WTC11 (cell line): ENCODE results near the gene PIK3C2G. TPM values are rescaled to one million over a fixed set of nuclear protein-coding genes. Genes with fewer than 3 reads are reported as not detected.

ENCODE experiments used
- ATAC-seq: fragments of 200-7000 bp; cut with Tn5 transposase; 2 replicates; pipeline ENCODE4 v1.10.0; 2021; ENCODE audit warnings: mild to moderate bottlenecking, moderate library complexity
- CTCF ChIA-PET: fragments of 300-600 bp; sonication (Branson Sonifier 250); formaldehyde crosslinking; loops from one replicate; lab custom pipeline; 2021; ENCODE audit warnings: antibody characterized with exemption; lab: Charles Lee
- POLR2A ChIA-PET: fragments of 350-600 bp; sonication (Branson Sonifier 250); formaldehyde crosslinking; loops from one replicate; lab custom pipeline; 2021; ENCODE audit warnings: antibody characterized with exemption; lab: Charles Lee
- DNase-seq: peaks from one replicate; pipeline ENCODE4 v3.0.0; 2021; ENCODE audit warnings: low spot score
- H3K27ac Mint-ChIP-seq: 2 replicates; pipeline ENCODE4 v1.8.0; 2021; ENCODE audit warnings: mixed read lengths
- H3K27me3 Mint-ChIP-seq: 2 replicates; pipeline ENCODE4 v1.8.0; 2021; ENCODE audit warnings: low read depth, mild to moderate bottlenecking, moderate library complexity, mixed read lengths
- H3K36me3 Mint-ChIP-seq: 2 replicates; pipeline ENCODE4 v1.8.0; 2021; ENCODE audit warnings: mixed read lengths
- H3K4me1 Mint-ChIP-seq: 2 replicates; pipeline ENCODE4 v1.8.0; 2022; ENCODE audit warnings: mixed read lengths
- H3K4me3 Mint-ChIP-seq: 2 replicates; pipeline ENCODE4 v1.8.0; 2021; ENCODE audit warnings: mild to moderate bottlenecking, moderate library complexity, mixed read lengths
- H3K9me3 Mint-ChIP-seq: 2 replicates; pipeline ENCODE4 v1.8.0; 2021; ENCODE audit warnings: mixed read lengths
- AFF4 ChIP-seq: sonication (generic); formaldehyde crosslinking; IDR thresholded peaks from 2 replicates; pipeline ENCODE4 v1.8.1; 2023; ENCODE audit warnings: mild to moderate bottlenecking, missing genetic modification reagents, borderline replicate concordance
- CBFB ChIP-seq: sonication (generic); formaldehyde crosslinking; IDR thresholded peaks from 2 replicates; pipeline ENCODE4 v1.8.1; 2022; ENCODE audit warnings: mild to moderate bottlenecking, low read depth, missing genetic modification reagents
- EMX1 ChIP-seq: fragments of 250-450 bp; sonication (Bioruptor Pico); IDR thresholded peaks from 2 replicates; pipeline ENCODE4 v1.8.0; 2021; ENCODE audit warnings: mild to moderate bottlenecking
- ERG ChIP-seq: fragments of 250-450 bp; sonication (Bioruptor Pico); IDR thresholded peaks from 2 replicates; pipeline ENCODE4 v1.8.0; 2021; ENCODE audit warnings: mild to moderate bottlenecking
- FOXJ3 ChIP-seq: sonication (generic); formaldehyde crosslinking; IDR thresholded peaks from 2 replicates; pipeline ENCODE4 v1.9.0; 2021; ENCODE audit warnings: missing genetic modification reagents, mild to moderate bottlenecking, borderline replicate concordance
- GTF2I ChIP-seq: fragments of 250-450 bp; sonication (Bioruptor Pico); conservative IDR thresholded peaks from 2 replicates; pipeline ENCODE4 v1.4.0; 2021; ENCODE audit warnings: mild to moderate bottlenecking
- JUN ChIP-seq: sonication (generic); formaldehyde crosslinking; IDR thresholded peaks from 2 replicates; pipeline ENCODE4 v1.8.0; 2023; ENCODE audit warnings: mild to moderate bottlenecking, missing genetic modification reagents
- NFE2L1 ChIP-seq: sonication (generic); formaldehyde crosslinking; IDR thresholded peaks from 2 replicates; pipeline ENCODE4 v1.8.1; 2023; ENCODE audit warnings: missing genetic modification reagents
- NR3C1 ChIP-seq: sonication (generic); formaldehyde crosslinking; conservative IDR thresholded peaks from 2 replicates; pipeline ENCODE4 v1.8.1; 2023; ENCODE audit warnings: low read depth, mild to moderate bottlenecking, missing genetic modification reagents
- ZBTB43 ChIP-seq: sonication (generic); formaldehyde crosslinking; IDR thresholded peaks from 2 replicates; pipeline ENCODE4 v1.8.1; 2023; ENCODE audit warnings: mild to moderate bottlenecking, missing genetic modification reagents
- ZNF138 ChIP-seq: sonication (generic); formaldehyde crosslinking; conservative IDR thresholded peaks from 2 replicates; pipeline ENCODE4 v1.8.1; 2022; ENCODE audit warnings: mild to moderate bottlenecking, moderate library complexity, missing genetic modification reagents
- ZNF416 ChIP-seq: fragments of 250-450 bp; sonication (Bioruptor Pico); IDR thresholded peaks from 2 replicates; pipeline ENCODE4 v1.9.0; 2021; ENCODE audit warnings: mild to moderate bottlenecking, inconsistent platforms
- total RNA-seq: library from RNA; stranded (reverse); gene quantifications from 3 replicates; pipeline ENCODE4 v1.2.3, GENCODE V29; 2021
- TF ChIP-seq, protein P1 (sequence below): sonication (generic); formaldehyde crosslinking; IDR thresholded peaks from 2 replicates; pipeline ENCODE4 v1.8.1; 2023; ENCODE audit warnings: mild to moderate bottlenecking, missing genetic modification reagents, moderate library complexity
- TF ChIP-seq, protein P2 (sequence below): sonication (generic); formaldehyde crosslinking; IDR thresholded peaks from 2 replicates; pipeline ENCODE4 v1.8.0; 2022; ENCODE audit warnings: missing genetic modification reagents
- TF ChIP-seq, protein P3 (sequence below): fragments of 250-450 bp; sonication (Bioruptor Pico); IDR thresholded peaks from 2 replicates; pipeline ENCODE4 v2.1.2; 2022; ENCODE audit warnings: mild to moderate bottlenecking, moderate library complexity
- TF ChIP-seq, protein P4 (sequence below): sonication (generic); formaldehyde crosslinking; IDR thresholded peaks from 2 replicates; pipeline ENCODE4 v1.8.1; 2022; ENCODE audit warnings: missing genetic modification reagents, borderline replicate concordance
- TF ChIP-seq, protein P5 (sequence below): sonication (generic); formaldehyde crosslinking; IDR thresholded peaks from 2 replicates; pipeline ENCODE4 v1.8.1; 2023; ENCODE audit warnings: mild to moderate bottlenecking, missing genetic modification reagents, moderate library complexity

The PIK3C2G gene
- total RNA-seq, 1 experiment from 2014 or later, result not detected

GRCh38 chr12:18576648-18577047 is 315.3 kb downstream of the PIK3C2G start:
- Mint-ChIP-seq H3K4me1 (no peaks in the 10 kb centered on the region), H3K36me3 (no peaks in the 10 kb centered on the region)
- TF ChIP-seq, protein P1, sequence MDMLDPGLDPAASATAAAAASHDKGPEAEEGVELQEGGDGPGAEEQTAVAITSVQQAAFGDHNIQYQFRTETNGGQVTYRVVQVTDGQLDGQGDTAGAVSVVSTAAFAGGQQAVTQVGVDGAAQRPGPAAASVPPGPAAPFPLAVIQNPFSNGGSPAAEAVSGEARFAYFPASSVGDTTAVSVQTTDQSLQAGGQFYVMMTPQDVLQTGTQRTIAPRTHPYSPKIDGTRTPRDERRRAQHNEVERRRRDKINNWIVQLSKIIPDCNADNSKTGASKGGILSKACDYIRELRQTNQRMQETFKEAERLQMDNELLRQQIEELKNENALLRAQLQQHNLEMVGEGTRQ (CRISPR knock-in tag), result no peak
- no peak for TF ChIP-seq GTF2I (CRISPR knock-in tag)
- TF ChIP-seq FOXJ3 (CRISPR knock-in tag), result no peak
- no peak for TF ChIP-seq AFF4 (CRISPR knock-in tag)
- no peak for TF ChIP-seq ZBTB43 (CRISPR knock-in tag)
- TF ChIP-seq EMX1 (CRISPR knock-in tag), result no peak
- TF ChIP-seq, protein P2, sequence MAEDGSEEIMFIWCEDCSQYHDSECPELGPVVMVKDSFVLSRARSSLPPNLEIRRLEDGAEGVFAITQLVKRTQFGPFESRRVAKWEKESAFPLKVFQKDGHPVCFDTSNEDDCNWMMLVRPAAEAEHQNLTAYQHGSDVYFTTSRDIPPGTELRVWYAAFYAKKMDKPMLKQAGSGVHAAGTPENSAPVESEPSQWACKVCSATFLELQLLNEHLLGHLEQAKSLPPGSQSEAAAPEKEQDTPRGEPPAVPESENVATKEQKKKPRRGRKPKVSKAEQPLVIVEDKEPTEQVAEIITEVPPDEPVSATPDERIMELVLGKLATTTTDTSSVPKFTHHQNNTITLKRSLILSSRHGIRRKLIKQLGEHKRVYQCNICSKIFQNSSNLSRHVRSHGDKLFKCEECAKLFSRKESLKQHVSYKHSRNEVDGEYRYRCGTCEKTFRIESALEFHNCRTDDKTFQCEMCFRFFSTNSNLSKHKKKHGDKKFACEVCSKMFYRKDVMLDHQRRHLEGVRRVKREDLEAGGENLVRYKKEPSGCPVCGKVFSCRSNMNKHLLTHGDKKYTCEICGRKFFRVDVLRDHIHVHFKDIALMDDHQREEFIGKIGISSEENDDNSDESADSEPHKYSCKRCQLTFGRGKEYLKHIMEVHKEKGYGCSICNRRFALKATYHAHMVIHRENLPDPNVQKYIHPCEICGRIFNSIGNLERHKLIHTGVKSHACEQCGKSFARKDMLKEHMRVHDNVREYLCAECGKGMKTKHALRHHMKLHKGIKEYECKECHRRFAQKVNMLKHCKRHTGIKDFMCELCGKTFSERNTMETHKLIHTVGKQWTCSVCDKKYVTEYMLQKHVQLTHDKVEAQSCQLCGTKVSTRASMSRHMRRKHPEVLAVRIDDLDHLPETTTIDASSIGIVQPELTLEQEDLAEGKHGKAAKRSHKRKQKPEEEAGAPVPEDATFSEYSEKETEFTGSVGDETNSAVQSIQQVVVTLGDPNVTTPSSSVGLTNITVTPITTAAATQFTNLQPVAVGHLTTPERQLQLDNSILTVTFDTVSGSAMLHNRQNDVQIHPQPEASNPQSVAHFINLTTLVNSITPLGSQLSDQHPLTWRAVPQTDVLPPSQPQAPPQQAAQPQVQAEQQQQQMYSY (CRISPR knock-in tag), result no peak
- TF ChIP-seq NFE2L1, result no peak
- TF ChIP-seq CBFB (CRISPR knock-in tag), result no peak
- TF ChIP-seq ERG, result no peak
- TF ChIP-seq ZNF416 (CRISPR knock-in tag), result no peak
- no peak for TF ChIP-seq NR3C1
- TF ChIP-seq, all 79 proteins: peak for 0
- ATAC-seq (no peak), DNase-seq (no peak)
- Mint-ChIP-seq H3K27me3 (no peaks in the 10 kb centered on the region), H3K9me3 (no peaks in the 10 kb centered on the region), H3K4me3 (no peak overlapping the region), H3K27ac (no peak overlapping the region)
- CTCF ChIA-PET, result no interaction called here
- POLR2A ChIA-PET, result no interaction called here

DNA sequence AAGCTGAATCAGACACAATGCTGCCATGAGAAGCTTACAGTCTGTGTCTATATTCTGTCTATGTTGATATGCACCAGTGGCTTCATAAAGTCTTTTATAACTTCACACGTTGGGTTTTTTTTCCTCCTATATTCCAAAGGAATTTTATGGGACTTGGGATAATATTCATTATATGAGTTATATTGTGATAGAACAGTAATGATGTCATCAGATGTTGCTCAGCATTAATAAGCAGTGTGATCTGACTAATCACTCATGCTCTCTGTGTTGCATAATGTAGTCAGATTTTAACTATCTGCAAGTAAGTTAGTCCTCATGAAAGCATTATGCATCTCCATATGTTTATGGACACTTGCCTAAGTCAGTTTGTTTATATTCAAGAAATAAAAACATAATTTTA is 316.9 kb downstream of the PIK3C2G start:
- Mint-ChIP-seq H3K4me1 (no peaks in the 10 kb centered on the region), H3K36me3 (no peaks in the 10 kb centered on the region), H3K4me3 (no peak overlapping the region), H3K27ac (no peak overlapping the region), H3K27me3 (no peaks in the 10 kb centered on the region), H3K9me3 (no peaks in the 10 kb centered on the region)
- TF ChIP-seq, protein P3, sequence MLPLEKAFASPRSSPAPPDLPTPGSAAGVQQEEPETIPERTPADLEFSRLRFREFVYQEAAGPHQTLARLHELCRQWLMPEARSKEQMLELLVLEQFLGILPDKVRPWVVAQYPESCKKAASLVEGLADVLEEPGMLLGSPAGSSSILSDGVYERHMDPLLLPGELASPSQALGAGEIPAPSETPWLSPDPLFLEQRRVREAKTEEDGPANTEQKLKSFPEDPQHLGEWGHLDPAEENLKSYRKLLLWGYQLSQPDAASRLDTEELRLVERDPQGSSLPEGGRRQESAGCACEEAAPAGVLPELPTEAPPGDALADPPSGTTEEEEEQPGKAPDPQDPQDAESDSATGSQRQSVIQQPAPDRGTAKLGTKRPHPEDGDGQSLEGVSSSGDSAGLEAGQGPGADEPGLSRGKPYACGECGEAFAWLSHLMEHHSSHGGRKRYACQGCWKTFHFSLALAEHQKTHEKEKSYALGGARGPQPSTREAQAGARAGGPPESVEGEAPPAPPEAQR (CRISPR knock-in tag), result no peak
- no peak for TF ChIP-seq ZNF138 (CRISPR knock-in tag)
- TF ChIP-seq JUN (CRISPR knock-in tag), result no peak
- TF ChIP-seq, protein P4, sequence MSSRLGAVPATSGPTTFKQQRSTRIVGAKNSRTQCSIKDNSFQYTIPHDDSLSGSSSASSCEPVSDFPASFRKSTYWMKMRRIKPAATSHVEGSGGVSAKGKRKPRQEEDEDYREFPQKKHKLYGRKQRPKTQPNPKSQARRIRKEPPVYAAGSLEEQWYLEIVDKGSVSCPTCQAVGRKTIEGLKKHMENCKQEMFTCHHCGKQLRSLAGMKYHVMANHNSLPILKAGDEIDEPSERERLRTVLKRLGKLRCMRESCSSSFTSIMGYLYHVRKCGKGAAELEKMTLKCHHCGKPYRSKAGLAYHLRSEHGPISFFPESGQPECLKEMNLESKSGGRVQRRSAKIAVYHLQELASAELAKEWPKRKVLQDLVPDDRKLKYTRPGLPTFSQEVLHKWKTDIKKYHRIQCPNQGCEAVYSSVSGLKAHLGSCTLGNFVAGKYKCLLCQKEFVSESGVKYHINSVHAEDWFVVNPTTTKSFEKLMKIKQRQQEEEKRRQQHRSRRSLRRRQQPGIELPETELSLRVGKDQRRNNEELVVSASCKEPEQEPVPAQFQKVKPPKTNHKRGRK (CRISPR knock-in tag), result no peak
- TF ChIP-seq, protein P5, sequence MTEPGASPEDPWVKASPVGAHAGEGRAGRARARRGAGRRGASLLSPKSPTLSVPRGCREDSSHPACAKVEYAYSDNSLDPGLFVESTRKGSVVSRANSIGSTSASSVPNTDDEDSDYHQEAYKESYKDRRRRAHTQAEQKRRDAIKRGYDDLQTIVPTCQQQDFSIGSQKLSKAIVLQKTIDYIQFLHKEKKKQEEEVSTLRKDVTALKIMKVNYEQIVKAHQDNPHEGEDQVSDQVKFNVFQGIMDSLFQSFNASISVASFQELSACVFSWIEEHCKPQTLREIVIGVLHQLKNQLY, result no peak
- ChIA-PET POLR2A (no interaction called here), CTCF (no interaction called here)
- DNase-seq (no peak), ATAC-seq (no peak)
